H4 (cell line): ENCODE data around the gene NKAPL. TPM values are rescaled to one million over a fixed set of nuclear protein-coding genes. Genes with fewer than 3 reads are reported as not detected.
A peak's percentile ranks its signal among the peaks of the same experiment; 100 is the strongest.

Experiments used
- DNase-seq: peaks from one replicate; pipeline ENCODE4 v3.0.0-alpha.2; 2015; ENCODE audit warnings: low spot score
- total RNA-seq: library from RNA; depleted of rRNA; stranded (reverse); fragments of >200 nt; shearing (Covaris generic); gene quantifications from 2 replicates; pipeline ENCODE4 v1.2.3, GENCODE V29; 2014

NKAPL gene
- total RNA-seq, 1 experiment from 2014 or later, result not detected

DNA sequence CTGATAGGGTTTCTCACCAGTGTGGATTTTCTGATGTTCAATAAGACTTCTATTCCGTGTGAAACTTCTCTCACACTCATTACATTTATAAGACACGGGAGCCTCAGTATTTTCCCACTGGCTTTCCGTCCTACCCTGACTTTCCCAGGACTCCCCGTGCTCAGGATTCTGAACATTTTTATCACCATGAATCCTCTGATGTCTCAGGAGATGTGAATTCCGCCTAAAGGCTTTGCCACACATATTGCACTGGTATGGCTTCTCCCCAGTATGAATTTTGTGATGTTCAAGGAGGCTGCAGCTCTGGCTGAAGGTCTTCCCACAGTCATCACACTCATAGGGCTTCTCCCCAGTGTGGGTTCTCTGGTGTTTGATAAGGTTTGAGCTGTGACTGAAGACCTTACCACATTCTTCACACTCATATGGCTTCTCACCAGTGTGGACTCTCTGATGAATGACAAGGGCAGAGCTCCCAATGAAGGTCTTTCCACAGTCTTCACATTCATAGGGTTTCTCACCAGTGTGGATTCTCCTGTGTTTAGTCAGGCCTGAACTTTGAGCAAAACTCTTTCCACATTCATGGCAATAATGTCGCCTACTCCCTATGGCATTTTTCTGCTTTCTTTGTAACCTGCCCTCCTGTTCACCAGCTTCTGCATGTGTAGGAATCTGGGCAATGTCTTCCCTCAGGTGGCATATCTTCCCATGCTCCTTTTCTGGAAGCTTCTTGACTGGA is 13.7 kb upstream of the NKAPL start:
- no peak for DNase-seq

DNA sequence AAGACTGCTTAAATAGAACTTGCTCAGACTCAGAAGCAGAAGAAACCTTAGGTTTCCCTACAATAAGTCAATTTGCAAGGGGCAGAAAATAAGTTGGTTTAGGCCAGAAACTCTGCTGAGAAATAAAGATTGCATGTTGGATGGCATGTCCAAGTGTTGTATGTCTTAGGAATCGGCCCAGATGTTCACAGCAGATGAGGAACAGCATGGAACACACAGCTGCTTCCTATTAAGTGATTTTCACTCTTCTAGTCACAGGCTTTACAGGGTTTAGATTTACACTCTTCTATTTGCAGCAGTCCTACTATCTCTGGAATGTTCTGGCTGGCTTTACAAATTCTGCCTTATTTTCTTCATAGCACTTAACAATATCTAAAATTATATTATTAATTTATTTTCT is 10.2 kb upstream of the NKAPL start:
- no peak for DNase-seq

DNA sequence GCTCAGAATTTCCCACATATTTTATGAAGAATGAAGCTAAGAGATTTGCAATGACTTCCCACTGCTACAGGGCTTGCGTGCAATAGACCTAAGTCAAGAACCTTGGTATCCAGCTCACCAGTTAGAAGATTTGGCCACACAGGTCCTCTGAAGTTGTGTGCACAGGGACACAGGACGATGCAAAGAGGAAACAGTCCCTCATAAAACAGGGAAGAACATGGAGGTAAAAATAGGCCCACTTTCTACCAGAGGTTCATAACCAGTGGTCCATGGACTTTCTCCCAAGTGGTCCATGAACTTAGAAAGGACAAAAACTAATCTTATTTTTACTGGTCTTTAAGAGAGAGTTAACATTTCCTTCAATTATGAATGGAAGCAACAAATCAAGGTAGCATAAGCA is 8.3 kb upstream of the NKAPL start:
- no peak for DNase-seq

DNA sequence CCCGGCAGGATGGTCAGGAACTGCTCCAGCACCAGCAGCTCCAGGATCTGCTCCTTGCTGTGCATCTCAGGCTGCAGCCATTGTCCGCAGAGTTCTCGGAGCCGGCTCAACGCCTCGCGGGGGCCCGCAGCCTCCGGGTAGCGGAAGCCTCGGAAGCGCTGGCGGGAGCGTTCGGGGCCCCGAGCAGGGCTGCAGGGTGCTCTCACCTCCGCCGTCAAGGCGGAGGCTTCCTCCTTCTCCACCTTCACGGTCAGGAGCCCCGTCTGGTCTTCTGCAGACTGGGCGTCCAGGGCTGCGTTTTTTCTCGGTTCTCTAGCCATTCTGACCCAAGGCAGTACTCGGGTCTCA is 7.5 kb upstream of the NKAPL start:
- no peak for DNase-seq

DNA sequence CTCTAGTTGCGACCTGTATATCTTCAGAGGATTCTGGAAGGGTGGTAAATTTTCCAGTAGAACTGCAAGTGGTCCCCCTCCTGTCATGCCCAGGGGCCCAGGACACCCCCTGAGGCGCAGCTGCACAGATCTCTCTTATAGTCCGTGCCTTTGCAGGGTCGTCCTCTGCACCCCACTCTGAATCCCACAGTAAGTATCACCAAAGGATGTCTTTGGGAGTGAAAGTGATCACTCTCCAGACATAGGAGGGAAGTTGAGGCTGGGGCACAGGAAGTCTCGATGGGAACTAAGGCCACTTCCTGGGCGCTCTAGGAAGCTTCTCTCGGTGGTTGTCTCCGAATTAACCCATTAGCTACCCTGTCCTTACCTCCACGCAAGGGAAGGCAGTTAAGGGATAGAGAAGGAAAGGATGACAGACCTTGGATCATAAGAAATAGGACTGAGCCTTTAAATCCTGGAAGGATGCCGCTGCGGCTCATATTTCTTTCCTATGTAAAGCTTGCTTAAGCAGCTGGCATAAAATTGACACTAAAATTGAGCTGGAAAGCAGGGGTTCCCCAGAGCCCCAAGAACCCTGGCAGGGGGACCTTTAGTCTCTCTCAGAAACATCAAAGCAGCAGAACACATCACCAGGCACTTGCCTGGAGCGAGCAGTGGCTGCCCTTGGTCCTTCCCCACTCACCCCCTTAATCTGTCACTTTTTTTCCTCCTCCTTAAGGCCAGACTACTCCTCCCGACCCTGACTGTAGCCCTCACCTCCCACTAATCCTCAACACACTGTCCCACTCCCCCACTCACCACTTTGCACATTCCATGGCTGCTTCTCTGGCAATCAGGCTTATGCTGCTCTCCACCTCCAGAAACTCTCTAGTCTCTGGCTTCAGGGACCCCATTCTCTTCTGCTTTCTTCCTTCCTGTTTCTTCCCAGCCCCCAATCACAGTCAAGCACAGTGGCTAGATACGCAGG is 6.8 kb upstream of the NKAPL start, which contains the start of gene ZKSCAN4:
TSS of gene ZKSCAN4 (minus strand) at position 261 of the 967 bp plus-strand sequence. CDS start 289 bp downstream, outside the sequence.
- DNase-seq, result peak; percentile 60

DNA sequence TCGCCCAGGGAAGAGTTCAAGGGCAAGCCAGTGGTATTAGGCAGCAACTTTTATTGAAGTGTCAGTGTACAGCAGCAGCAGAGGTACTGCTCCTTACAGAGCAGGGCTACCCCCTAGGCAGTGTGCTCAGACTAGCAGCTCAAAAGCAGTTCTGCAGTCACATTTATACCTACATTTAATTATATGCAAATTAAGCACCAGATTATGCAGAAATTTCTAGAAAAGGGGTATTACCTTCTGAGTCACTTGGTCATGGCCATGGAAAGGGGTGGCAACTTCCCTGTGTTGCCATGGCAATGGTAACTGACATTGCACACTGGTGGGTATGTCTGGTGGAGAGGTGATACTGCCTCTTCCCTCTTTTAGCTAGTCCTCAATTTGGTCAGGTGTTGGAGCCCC is 5.0 kb upstream of the NKAPL start:
- no peak for DNase-seq

DNA sequence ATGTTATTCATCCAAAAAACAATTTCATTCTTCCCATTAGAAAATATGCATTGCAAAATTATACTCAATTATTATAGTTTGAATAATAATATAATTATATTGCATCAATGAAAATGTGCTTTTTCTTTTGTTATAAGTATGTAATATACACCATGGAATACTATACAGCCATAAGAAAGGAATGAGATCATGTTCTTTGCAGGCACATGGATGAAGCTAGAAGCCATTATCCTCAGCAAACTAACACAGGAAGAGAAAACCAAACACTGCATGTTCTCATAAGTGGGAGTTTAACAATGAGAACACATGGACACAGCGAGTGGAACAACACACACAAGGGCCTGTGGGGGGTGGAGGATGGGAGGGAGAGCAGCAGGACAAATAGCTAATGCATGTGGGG is 2.1 kb upstream of the NKAPL start:
- DNase-seq, result no peak

DNA sequence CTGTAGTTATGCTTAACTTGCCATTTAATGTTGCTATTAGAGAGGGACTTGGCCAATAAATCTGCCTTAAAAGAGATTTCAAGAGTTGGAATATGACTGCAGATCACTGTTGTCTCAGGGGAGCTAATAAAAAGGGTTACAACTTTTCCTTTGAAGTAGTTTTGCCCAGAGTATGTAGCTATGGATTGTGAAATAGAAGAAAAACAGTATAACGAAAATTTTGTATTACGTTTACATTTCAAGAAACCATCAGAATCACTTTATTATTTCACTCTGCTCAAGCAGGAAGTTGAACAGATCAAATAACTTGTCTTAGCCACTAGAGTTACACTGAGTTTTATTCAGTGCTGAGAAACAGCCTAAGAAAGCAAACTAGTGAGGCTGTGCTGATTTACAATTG is 4.8 kb downstream of the NKAPL start:
- DNase-seq, result no peak

DNA sequence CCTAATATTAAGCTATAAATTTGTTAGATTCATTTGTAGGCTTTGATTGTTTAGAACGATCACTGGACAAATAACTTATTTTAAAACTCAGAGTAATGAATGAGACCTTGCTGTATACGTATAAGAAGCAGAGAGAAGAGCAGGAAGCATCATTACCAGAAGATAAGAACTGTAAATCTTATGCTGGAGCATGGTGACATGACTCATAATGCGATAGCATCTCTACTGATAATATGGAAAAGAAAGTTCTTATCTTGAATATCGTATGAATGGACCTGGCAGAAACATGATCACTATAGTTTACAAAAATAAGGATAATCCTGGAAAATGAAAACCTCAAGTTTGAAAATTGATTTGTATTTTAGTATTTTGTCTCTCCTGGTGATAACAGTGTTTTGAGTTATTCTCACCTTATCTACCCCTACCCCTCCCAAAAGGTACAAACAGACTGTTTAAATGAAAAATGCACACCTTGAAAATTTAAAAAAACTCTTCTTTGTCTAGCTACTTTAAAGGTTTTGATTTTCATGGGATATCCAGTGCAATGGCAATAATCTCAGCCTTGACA is 5.8 kb downstream of the NKAPL start:
- no peak for DNase-seq

DNA sequence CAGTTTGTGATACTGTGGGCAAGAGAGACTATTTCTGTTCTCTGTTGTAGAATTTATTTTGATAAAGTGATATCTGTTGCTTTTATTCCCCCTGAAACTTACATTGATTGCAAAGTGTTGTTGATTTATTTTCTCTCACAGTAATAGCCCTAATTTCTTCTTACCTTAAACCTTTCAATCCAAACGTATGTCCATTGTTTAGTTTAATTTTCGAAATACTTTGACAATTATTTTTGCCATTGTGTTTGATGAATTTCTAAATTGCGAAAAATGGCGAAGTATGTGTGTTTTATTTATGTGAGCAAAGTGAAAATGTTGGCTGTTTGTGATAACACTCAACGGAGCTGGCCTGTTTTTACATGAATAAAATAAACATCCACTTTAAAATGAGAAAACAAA is 7.5 kb downstream of the NKAPL start:
- no peak for DNase-seq

DNA sequence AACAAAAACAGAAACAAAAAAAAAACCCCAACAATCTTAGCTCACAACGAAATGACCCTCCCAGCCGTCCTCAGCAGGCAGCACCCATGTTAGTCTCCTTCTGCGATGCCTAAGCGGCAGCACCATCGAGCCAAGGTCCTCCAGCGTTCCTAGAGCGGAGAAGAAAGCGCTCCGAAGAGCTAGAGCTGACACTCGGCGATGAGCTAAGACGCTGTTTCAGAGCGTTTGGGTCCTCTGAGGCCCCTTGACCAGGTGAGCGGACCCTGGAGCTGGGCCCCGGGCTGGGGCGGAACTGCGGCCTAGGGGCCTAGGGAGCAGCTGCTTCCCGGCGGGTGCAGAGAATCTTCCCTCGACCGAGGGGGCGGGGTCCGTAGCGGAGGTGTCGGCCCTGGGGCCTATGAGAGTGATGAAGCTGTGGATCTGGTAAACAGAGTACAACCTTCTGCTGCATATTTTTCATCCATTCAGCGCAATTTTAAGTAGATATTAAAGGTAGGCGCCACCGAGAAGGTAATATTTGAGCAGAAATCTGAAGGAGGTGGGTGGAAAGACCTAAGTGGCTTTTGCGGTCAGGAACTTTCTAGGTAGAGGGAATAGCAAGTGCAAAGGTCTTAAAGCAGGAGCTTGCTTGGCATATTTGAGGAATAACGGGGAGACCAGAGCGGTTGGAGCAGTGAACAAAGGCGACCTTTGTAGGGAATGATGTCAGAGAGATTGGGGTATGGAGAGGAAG is 8.0 kb downstream of the NKAPL start, which contains the start of gene ZSCAN26:
TSS of gene ZSCAN26 (plus strand) at position 182 of the 733 bp plus-strand sequence. CDS start 4,777 bp downstream, outside the sequence.
- DNase-seq, result peak; percentile 83

DNA sequence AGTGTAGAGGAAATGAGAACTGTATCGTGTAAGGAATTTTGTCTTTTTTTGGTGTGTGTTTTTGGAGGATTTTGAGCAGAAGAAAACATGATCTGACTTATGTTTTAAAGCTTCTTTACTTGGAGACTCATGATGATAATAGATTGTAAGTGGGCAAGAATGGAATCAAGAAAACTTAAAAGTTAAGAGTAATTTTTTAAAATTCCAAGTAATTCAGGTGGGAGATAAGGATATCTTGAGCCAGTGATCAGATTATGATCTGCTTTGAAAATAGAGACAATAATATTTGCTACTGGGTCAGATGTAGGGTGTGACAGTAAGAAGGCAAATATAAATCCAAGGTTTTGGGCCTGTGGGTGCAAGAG is 8.6 kb downstream of the NKAPL start:
- no peak for DNase-seq

DNA sequence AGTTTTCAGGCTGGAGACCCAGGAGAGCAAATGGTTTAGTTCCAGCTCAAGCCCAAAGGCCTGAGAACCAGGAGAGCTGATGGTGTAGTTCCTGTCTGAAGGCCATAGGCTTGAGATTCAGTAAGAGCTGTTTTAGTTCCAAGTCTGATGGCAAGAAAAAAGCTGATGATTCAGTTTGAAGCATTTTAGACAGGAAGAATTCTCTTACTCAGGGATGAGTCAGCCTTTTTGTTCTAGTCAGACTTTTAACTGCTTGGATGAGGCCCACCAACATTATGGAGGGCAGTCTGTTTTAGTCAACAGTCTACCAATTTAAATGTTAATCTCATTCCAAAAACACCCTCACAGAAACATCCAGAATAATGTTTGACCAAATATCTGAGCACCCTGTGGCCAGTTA is 10.4 kb downstream of the NKAPL start:
- DNase-seq, result peak; percentile 55

DNA sequence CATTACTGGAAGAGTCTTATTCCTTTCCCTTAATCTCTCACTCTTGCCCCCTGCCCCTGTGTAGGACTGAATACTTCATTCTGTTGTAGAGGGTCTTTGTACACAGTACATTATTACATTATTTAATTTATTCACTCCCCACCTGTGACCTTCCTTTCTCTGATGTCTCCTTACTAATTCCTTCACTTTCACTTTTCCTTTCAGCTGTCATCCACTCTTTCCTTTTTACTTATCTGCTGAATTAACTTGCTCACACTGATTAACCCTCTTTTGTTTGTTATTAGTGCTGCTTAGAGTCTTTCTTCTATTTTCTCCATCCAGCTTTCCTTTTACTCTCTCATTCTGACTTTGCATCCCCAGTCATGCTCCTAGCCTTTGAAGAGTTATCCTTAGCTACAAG is 15.8 kb downstream of the NKAPL start:
- DNase-seq, result no peak

DNA sequence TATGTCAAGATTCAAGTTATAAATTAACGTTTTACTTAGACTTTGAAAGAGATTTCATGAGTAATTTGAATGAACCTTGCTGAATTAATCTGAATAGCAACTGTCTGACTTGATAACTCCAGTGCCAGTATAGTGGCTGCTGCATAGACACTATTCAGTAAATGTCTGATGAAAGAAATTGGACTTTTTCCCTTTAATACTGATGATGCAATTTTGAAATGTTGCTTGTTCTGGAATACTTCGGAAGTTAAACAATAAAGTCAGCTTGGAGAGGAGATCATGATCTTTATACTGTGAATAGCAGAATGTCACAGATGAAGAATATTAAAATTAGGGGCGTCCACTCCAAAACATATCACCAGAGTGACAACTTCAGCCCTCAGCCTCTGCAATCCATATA is 18.6 kb downstream of the NKAPL start:
- no peak for DNase-seq

DNA sequence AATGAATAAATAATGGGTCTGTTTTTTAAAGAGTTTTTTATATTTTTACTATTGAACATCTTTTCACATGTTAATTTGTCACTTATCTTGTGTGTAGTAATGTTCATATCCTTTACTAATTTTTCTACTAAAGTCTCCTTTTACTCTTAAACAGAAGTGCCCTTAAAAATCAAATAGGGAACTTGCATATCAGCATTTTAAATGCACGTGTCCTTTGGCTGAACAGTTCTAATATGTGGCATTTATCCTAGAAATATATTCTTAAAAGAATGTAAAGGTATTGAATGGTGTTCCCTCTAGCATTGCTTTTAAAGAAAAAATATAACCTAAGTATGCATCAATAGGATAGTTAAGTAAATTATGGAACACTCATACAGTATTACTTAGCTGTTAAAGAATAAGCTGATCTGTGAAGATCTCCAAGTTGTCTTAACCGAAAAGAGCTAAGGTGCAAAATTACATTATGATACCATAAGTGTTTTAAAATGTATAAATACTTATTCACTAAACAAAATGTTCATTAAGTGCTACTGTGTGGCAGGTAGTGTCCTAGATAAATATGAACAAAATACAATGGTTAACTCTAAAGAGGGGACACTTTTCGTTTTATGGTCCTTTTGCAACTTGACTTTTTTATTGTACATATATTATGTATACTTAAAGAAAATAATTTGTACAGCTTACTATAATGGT is 21.6 kb downstream of the NKAPL start:
- DNase-seq, result no peak

DNA sequence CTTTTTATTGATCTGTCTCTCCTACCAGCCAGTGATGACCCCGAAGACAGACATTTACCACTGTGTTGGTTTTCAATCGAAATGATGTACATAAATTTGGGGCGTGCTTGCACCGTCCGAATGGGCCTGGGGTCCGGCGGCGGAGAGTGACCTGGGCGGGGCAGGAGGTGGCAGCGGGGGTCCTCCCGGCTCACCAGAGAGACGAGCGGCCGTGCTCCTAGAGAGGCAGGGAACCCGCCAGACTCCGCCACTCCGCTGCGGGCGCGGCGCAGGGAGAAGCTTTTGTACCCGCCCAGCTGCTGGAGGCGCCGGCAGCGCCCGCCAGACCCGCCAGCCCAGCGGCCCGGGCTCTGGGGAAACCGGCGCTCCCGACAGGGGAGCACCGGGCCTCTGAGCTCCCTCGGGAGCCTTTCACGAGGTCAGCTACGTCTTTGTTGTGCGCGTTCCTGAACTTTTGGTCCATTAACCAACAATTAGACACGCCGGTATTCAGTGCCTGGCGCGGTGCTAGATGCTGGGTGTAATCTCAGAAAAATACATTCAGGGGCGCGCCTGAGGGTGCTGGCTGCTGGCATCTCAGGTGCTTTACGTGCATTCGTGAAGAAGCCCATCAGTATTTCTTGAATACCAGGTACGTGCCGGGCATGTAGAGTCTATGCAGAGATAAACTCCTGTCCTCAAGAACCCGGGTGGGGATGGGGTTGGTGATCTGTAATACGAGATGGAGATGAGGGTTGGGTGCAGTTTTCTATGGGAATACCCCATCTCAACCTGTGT is 22.4 kb downstream of the NKAPL start, which contains the start of gene PGBD1:
TSS of gene PGBD1 (plus strand) at position 285 of the 777 bp plus-strand sequence. CDS start 2,242 bp downstream, outside the sequence.
- peak; percentile 46 for DNase-seq

DNA sequence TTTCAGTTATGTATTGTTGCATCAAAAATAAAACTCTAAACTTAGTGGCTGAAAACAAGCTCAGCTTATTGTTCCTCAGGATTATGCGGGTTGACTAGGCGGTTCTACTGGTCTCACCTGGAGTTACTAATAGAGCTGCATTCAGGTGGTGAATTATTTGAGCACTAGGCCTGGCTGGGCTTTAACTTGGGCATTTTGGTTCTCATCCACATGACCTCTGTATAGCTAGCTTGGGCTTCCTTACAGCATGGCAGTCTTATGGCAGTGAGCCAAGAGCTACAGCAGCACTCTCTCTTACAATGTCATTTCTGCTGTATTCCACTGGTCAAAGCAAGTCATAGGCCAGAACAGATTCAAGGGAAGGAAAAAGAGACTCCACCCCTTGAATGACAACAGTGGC is 23.8 kb downstream of the NKAPL start:
- no peak for DNase-seq

DNA sequence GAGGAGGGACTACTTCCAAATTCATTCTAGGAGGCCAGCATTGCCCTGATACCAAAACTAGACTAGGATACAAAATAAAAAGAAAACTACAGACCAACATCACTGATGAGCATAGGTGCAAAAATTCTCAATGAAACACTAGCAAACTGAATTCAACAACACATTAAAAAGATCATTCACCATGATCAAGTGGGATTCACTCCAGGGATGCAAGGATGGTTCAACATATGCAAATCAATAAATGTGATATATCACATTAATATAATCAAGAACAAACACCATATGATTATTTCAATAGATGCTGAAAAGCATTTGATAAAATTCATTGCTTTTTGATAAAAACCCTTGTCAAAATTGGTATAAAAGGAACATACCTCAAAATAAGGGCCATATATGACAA is 32.5 kb downstream of the NKAPL start:
- no peak for DNase-seq

DNA sequence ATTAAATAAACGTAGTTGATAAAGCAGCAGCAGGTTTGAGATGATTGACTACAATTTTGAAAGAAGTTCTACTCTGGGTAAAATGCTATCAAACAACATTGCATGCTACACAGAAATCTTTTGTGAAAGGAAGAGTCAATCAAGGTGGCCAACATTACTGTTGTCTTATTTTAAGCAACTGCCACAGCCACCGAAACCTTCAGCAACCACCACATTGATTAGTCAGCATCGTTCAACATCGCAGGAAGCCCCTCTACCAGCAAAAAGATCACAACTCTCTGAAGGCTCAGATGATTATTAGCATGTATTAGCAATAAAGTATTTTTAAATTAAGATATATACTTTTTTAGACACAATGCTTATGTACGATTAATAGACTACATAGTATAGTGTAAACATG is 36.2 kb downstream of the NKAPL start:
- no peak for DNase-seq
